Activated effector memory CD4-positive, alpha-beta T cell treated with Interleukin-2 at 50 U/mL for 16 hours (primary cell): ENCODE results near the gene PRPF4.
"Not testable (repeated sequence)": the region's sequence is repeated elsewhere in the genome, so short reads cannot be mapped to it uniquely, and the experiment has no call there.

ENCODE experiments used
- DNase-seq: peaks from one replicate; pipeline ENCODE4 v3.0.0-alpha.2; 2020

The PRPF4 gene

DNA sequence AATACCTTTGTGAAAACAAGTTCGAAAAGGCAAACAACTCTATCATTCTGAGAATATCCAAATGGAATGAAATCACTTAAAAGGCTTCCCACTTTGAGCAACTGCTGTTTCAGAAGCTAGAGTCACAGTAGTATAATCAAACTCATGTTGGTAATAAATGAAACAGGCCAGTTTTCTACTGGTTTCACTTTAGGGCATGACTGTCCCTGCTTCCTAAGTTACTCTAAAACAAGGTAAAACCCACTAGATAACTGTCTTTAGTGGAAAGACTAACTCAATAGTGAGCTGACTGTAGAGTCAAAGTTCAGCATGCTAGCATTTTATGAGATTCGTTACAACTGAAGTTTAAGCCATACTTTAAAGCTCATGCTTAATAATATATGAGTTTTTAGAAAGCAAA is 6.1 kb upstream of the PRPF4 start:
- DNase-seq: no peak

DNA sequence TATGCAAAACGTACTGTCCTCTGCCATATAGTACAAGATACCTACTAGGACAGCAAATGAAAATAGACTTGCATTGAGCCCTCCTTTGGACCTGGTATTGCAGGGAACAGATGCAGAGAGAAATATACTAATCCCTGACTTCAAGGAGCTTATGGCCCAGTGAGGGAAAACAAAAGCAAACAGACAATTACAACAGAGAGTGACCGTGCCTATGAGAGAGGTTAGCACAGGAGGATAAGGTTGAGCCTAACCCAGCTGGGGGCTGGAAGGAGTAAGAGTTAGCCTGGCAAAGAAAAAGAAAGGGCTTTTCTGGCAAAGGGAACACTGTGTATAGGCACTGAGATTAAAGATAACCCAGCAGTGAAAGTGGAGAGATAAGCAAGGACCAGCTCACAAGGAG is 5.6 kb upstream of the PRPF4 start:
- no peak for DNase-seq

DNA sequence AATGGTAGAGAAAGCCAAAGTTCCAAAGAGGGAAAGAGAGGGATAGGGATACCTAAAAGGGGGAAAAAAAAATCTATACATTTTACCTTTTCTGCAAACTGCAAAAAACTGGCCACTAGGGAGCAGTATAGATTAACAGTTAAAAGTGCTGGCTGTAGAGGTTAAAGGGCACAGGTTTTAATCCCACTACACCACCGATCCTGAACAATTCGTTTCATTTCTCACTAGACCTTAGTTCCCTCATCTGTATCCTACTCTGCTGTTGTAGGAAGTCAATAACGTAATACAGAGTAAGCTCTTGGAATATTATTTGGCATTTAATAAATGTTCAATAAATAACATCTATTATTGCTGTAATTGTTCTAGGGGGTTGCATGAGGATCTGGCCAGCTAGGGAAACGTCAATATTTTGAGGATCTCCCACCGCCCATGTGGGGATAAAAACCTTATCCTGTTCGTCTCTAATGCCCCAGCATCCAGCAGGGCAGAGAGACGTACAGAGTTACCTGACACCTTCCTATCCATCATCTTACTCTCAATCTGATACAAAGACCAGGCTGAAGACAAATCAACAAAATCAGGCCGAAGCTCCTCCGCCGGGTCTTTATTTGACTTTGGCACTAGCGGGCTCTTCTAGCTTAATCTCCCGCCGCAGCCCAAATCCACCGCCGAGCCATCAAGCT is 843 bp upstream of the PRPF4 start:
- no peak for DNase-seq

DNA sequence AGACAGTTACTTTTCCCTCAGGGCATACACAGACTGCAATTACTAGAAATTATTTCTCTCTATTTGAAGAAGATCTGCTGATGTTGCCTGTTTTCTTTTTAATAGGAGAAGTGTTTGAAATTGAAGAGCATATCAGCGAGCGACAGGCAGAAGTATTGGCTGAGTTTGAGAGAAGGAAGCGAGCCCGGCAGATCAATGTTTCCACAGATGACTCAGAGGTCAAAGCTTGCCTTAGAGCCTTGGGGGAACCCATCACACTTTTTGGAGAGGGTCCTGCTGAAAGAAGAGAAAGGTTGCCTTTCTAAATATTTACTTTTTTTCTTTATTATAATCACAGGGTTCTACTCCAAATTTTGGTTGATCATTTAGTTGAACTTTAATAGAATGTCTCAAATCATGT is 3.4 kb downstream of the PRPF4 start:
- DNase-seq: no peak

DNA sequence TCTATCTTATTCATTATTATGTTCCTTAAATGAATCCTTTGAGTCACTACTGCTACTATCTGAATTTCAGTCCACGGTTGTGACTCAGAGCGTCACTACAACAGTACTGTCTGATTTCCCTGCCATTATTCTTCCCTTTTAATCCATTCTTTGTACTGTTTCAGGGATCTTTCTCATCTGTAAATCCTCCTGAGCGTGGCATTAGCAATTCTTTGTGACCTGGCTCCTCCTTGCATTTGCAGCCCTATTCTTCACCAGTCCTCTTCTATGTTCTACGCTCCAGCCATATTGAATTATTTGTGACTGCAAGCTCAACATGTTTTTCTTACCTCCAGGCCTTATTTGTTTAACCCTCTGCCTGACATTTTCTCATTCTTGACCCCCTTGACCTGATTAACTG is 5.9 kb downstream of the PRPF4 start:
- DNase-seq: no peak

DNA sequence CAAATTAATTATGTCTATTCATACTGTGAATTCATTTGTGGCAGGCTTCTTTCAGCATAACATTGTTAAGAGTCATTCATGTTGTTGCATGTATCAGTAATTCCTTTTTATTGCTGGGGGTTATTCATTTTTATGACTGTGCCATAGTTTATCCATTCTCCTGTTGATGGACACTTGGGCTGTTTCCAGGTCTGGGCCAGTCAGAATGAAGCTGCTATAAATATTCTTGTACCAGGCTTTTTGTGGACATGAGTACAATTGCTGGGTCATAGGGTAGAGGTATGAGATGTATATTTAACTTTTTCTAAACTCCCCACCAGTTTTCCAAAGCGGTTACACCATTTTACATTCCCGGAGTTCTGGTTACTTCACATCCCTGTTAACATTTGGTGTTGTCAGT is 13.6 kb downstream of the PRPF4 start:
- no peak for DNase-seq

DNA sequence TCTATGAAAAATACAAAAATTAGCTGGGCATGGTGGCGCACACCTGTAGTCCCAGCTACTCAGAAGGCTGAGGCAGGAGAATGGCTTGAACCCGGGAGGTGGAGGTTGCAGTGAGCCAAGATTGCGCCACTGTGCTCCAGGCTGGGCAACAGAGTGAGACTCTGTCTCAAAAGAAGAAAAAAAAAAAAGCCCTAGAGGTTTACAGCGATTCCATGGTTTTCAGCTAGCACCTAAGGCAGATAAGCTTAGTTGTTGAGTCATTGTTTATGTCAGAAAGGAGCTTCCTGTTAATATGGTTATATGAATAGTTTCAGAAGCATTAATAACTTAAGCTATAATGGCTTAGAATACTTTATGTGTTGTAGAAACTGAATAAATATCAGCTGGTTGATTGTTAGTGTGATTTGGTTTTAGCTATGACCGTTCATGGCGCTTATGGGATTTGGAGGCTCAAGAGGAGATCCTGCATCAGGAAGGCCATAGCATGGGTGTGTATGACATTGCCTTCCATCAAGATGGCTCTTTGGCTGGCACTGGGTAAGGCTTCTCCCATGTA is 14.7 kb downstream of the PRPF4 start:
- no peak for DNase-seq

DNA sequence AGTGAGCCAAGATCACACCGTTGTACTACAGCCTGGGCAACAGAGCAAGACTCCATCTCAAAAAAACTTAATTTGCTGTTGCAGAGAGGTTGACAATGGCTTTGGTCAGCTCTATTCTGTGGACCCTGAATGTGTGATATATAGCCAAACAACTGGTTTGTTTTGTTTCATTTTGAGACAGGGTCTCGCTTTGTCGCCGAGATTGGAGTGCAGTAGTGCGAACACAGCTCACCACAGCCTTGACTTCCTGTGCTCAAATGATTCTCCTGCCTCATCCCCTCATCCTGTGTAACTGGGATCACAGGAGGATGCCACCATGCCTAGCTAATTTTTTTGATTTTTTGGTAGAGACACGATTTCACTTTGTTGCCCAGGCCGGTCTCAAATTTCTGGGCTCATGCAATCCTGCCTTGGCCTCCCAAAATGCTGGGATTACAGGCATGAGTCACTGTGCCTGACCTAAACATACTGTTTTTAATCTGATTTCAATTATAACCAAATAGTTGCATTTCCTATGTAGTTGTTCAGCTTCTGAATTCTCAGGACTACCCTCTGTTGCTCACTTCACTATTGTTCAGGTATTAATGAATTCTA is 17.9 kb downstream of the PRPF4 start:
- DNase-seq: no peak

DNA sequence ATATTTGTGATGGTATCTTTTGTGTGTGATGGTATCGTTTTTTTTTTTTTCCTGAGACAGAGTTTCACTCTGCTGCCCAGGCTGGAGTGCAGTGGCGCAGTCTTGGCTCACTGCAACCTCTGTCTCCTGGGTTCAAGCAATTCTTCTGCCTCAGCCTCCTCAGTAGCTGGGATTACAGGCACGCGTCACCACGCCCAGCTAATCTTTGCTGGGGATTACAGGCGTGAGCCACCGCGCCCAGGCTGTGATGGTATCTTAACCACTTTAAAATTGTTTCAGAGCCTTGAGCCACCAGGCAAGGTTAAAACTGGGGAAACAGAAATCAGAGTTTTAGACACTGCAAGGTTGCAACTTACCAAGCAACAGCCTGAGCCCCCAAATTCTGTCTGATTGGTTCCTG is 20.8 kb downstream of the PRPF4 start:
- DNase-seq: not testable (repeated sequence)

DNA sequence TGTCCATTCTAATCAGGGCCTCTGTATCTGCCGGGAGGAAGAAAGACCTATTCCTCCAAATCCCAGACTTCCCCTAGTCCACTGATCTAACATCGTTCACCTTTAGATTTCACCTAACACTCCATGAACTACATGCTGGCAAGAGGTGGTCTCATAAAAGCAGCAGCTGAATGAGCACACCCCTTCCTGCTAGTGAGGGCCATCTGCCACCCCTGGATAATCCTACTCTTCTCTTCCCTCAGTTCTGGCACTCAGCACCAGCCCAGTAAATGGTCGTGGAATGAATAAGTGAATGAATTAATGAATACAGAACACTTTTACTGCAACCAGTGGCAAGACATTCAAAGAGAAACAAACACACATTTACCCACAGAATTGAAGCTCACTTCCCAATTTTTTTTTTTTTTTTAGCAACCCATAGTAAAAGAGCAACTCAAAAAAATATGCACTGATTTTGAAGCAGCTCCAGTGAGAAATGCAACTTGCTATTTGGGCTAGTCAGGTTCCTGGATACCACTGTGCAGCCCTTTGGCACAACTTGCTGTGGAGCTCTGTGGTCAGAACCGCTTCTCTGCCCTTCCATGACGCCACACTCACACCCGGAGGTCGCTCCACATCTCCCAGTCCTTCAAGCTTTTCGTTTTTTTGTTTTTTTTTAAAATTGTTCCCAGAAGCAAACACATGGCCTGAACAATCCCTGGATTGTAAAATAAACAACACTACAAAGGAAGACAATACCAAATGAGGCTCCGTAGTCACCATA is 21.5 kb downstream of the PRPF4 start:
- no peak for DNase-seq

DNA sequence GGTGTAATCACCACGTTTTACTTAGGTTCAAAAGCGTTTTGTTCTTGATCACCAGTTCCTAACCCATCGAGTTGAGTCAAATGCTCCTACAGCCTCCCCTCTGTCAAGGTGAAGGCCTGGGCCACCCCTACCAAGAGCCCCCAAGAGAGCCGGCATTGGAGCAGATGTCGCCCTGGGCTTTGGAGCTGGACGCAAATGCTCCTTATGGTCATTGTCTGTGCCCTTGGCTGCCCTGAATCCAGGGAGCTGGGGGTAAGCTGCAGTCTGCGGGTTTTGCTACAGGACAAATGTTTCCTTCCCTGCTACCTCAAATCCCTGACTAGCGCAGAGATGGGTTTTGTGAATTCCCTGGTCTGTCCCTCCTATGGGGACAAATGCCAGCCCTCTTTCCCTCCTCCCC is 22.9 kb downstream of the PRPF4 start:
- no peak for DNase-seq

DNA sequence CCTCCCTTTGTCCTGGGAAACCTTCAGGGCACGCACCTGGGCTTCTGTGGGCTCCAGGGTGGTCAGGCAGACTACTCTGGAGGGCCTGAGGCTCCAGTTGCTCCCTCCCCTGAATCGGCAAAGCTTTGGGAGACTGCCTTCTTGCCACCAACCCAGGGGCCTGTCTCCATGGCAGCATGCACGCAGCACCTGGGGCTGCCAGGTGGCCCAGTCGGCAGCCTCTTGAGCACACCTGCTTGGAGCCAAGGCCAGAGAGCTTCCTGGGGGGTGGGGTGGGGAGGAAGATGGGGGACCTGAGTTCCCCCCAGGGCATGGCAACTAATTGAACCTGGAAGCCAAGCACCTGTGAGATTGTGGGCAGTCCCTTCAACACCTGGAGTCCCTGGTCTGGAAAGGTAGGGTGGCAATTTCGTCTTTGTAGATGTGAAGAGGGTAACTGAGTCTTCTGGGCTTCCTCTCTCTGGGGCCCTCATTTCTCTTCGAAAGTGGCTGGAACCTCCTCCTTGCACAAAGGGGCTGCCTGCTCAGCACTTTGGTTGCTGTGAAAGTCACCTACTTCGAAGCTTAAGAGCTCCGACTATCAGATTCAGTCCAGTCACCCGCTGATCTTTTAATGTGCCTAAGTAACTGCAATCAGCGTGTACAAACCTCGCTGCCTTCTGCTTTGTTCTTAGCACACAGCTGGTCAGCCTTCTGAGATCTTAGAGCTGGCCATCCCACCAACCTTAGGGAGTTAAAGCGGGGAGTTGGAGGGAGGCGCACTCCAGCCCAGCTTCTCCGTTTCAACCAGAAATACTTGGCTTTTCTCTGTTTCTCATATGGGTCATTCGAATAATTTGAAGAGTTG is 23.7 kb downstream of the PRPF4 start:
- DNase-seq: no peak

DNA sequence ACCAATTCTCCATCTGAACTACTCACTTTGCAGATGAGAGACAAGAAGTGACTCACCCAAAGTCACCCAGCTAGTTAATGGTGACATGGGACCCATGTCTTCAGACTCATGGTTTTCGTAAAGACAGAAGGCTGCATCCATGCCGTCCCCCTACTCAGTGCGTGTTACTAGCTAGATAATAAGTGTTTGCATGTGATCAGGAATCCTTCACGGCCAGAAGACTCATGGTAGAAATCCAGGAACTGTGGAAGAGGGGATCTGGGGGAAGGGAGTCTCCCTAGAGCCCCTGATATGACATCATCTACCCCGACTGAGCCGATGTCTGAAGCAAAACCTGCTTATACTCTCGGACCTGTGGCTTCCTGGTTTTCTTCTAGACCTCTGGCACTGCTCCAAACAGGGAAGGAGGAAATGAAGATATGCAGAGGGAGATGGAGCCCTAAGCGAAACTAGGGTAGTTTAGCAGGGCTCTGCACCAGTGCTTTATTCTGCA is 24.4 kb downstream of the PRPF4 start:
- no peak for DNase-seq

DNA sequence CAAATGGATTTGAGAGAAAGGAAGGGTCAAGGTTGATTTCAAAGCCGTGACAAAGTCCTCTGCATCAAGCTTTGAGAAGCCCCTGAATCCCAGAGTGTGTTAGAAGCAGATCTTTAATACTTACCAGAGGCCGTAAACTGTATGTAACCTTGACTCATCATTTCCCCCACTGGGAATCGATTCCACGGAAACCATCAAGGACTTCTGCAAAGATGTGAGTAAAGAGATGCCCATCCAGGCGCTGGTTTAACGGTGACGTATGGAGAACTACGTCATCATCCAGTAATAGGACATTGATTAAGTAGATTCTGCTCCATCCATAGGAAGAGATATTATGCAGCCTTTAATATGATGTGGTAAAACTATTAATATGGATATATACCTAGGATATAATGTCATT is 26.1 kb downstream of the PRPF4 start:
- DNase-seq: no peak

DNA sequence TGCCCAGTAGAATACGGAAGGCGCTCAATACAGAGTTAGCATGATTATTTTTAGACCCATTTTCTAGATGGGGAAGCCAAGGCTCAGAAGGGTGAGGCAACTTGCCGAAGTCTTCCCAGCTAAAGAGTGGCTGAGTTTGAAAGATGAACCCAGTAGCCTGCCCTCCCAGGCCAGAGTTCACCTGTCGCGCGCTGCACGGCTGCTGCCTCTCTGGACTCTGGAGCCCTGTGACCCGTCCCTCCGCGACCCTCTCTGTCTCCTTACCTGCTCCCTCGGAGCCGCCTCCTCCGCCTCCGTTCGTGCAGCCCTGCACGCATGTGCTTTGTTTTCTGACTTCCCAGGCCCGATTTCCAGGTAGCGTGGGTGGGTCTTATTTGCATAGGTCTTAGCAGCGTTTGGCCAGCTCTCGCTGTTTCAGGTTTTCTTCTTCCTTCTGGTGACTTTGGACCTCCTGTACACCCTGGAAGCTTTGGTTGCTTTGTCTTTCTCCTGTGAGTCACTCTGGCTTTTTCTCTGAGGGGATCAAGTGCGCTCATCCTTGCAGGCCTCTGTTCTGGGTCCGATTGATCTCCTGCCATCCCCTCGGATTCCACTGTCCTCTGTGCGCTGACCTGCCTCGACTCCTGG is 27.4 kb downstream of the PRPF4 start, which contains the start of gene RNF183:
Gene RNF183, minus strand, starts transcription at position 585 of the 627 bp plus-strand sequence. CDS start 5,192 bp downstream, outside the sequence.
- no peak for DNase-seq

DNA sequence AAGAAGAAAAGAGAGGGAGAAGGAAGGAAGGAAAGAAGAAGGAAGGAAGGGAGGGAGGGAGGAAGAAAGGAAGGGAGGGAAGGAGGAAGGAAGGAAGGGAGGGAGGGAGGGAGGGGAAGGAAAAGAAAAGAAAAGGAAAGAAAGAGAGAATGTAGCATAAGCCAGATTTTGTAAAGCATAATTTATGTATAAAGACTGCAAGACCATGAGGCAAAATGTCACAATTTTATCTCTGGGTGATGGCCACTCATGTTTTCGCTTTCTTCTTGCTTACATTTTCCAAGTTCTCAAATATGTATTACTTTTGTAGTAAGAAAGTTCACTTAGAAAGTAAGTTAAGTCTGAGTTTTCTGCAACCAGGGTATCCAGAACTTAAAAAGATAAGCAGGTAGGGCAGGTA is 31.1 kb downstream of the PRPF4 start:
- no peak for DNase-seq

DNA sequence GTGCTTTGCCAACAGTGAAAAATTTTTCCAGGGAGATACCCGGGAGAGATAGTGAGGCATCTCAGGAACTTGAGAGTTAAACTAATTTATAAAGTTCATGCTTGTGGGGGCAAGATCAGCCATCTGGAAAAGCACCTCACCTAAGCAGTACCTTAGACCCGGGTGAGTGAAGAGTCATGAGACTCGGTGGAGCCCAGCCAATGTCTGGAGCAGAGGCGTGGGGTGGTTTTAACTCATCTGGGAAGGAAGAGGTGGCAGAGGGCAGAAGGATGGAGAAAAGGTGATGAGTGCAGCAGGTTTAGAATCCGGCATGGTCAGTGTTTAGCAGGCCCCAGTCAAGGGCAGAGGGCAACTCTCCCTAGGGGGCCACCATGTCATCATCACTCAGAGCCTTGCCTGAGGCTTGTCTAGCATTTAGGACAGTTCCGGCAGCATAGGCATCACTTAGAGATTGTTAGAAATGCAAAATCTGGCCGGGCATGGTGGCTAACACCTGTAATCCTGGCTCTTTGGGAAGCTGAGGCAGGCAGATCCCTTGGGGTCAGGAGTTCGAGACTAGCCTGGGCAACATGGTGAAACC is 32.0 kb downstream of the PRPF4 start:
- DNase-seq: no peak

DNA sequence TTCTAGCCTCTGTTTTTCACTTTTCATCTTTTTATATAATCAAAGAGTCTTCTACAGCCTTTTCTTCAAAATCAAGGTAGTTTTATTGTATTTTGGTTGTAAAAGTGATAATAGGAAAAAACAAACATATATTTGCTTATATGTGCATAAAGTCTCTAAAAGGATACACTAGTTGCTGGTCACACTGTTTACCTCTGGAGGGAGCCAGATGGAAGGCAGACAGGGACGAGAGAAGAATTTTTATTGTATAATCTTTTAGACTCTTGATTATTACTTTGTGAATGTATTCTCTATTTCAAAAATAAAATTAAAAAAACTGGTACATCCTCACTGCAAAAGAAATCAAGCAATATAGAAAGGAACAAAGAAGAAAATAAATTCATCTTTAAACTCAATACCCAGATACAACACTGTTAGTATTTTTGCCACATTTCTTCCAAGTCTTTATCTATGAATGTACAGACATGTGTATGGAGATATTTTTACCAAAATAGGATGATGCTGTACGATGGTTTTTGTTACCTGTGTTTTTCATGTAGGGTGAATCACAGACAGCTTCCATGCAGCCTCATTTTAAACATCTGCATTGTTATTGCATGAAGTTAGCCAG is 33.9 kb downstream of the PRPF4 start:
- no peak for DNase-seq

DNA sequence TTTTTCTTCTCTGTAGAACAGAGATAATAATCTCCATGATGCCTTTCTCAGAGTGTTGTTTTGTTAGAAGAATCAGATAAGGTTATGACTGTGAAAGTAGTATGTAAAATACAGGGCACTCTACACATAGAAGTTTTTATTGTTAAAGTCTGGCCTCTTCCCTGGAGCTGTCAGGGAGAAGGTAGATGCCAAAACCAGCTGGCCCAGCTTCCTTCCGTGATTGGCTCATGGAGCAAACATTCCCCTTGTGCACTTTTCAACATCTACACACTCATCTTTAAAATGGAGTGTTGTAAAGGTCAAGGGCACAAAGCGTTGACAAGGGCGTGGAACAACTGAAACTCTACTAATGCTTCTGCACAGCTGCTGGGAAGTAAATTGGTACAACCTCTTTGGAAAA is 35.1 kb downstream of the PRPF4 start:
- DNase-seq: no peak

DNA sequence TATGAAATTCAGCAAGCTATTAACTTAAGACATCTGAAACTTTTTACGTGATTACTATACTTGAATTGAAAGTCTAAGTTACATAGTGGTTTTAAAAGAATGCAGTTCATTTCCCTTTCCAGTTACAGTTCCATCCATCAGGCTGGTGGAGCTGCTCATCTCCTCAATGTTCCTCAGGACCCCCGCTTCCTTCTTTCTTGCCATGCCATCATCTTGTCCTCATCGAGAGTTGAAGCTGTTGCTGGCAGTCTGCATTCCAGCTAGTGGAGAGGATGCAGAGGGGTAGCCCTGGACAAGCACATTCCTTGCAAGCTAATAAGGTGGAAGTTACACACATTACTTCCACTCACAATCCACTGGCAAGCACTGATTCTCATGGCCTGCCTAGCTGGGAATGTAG is 36.5 kb downstream of the PRPF4 start:
- DNase-seq: no peak

DNA sequence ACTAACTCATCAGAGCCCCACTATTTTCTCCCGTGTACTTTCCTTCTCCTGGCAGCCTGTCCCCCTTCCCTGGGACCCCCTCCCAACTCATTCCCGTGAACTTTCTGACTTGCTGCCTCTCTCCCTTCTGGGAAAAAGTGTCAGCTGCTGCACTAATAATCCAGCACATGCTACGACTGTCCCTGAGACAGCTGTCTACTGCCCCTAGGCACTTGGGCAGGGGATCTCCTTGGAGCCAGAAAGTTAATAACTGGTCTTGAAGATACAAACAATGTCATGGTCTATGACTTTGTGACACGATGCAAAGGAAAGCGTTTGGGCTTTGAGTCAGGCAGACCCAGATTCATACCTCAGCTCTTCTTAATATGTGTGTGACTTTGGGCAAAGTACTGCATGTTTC is 37.8 kb downstream of the PRPF4 start:
- DNase-seq: no peak
